HepG2 (cell line): ENCODE results near the gene PREP. TPM values are rescaled to one million over a fixed set of nuclear protein-coding genes. Genes with fewer than 3 reads are reported as not detected.
"Not testable (repeated sequence)": the region's sequence is repeated elsewhere in the genome, so short reads cannot be mapped to it uniquely, and the experiment has no call there.

Experiments used
- ATAC-seq: fragments of 200-7000 bp; cut with Tn5 transposase; 3 replicates; pipeline ENCODE4 v1.9.1; 2020; ENCODE audit warnings: mild to moderate bottlenecking, moderate library complexity
- BruUV-seq: library from RNA; stranded (reverse); fragments of 400-500 nt; replicated peaks from 2 replicates; lab custom pipeline; 2021; lab: Mats Ljungman, UMichigan
- CTCF ChIA-PET: fragments of 300-600 bp; formaldehyde crosslinking; extraction: SDS; loops from one replicate; lab custom pipeline; 2021; ENCODE audit warnings: low total read pairs, inconsistent platforms, low intra/inter-chr PET ratio; lab: Yijun Ruan, JAX
- POLR2A ChIA-PET: fragments of 350-600 bp; sonication (Branson Sonifier 250); formaldehyde crosslinking; loops from one replicate; lab custom pipeline; 2020; ENCODE audit warnings: antibody characterized with exemption, inconsistent platforms; lab: Yijun Ruan, JAX
- DNase-seq: peaks from one replicate; pipeline ENCODE4 v3.0.0-alpha.2; 2015; ENCODE audit warnings: low spot score
- FAIRE-seq: peaks from 3 replicates; lab custom pipeline; 2011; peaks lifted over from hg19 to GRCh38; lab: Jason Lieb, UNC
- H2AFZ ChIP-seq: one replicate; pipeline ENCODE4 v1.6.1; 2011; ENCODE audit warnings: low read length, inconsistent platforms
- H3K27ac ChIP-seq: fragments of 300-600 bp; 3 replicates; pipeline ENCODE4 v1.8.0; 2011; ENCODE audit warnings: mixed run types, mild to moderate bottlenecking, mixed read lengths, low read length, inconsistent platforms; ENCODE audit not compliant: insufficient read depth; ENCODE audit errors: extremely low read length
- H3K27me3 ChIP-seq, 2 experiments: fragments of 200-600 bp in 1 of 2; 2 replicates in 1 of 2; 3 replicates in 1 of 2; pipeline versions ENCODE4 v1.6.0 to v1.8.0; 2011; ENCODE audit warnings: low read length in 2 of 2, mild to moderate bottlenecking in 2 of 2, moderate library complexity in 2 of 2, inconsistent platforms in 1 of 2; ENCODE audit not compliant: insufficient read depth in 2 of 2, control insufficient read depth in 1 of 2
- H3K36me3 ChIP-seq, 2 experiments: fragments of 200-600 bp in 1 of 2; replicated peaks in 1 of 2; 2 replicates in 1 of 2; 3 replicates in 1 of 2; pipeline versions ENCODE4 v1.5.1 to v1.8.0; 2011; ENCODE audit warnings: low read length in 2 of 2, inconsistent platforms in 1 of 2; ENCODE audit not compliant: insufficient read depth in 2 of 2, control insufficient read depth in 1 of 2
- H3K4me1 ChIP-seq: 2 replicates; pipeline ENCODE4 v1.5.1; 2012; ENCODE audit warnings: low read length, inconsistent platforms; ENCODE audit not compliant: insufficient read depth
- H3K4me2 ChIP-seq: 2 replicates; pipeline ENCODE4 v1.6.0; 2011; ENCODE audit warnings: low read depth, low read length, inconsistent platforms
- H3K4me3 ChIP-seq, 3 experiments: fragments of 200-600 bp in 1 of 3; sonication (generic), shearing (Covaris generic) in 1 of 3; replicated peaks in 1 of 3; 2 replicates each; pipeline ENCODE4 v1.5.1; 2011 to 2016; ENCODE audit warnings: low read length in 3 of 3, inconsistent platforms in 2 of 3, low read depth in 2 of 3, mild to moderate bottlenecking in 2 of 3, control low read depth in 1 of 3, mixed read lengths in 1 of 3; ENCODE audit not compliant: insufficient read depth in 1 of 3
- H3K79me2 ChIP-seq: one replicate; pipeline ENCODE4 v1.6.1; 2011; ENCODE audit warnings: low read length, inconsistent platforms; ENCODE audit not compliant: insufficient read depth
- H3K9ac ChIP-seq: 2 replicates; pipeline ENCODE4 v1.6.0; 2011; ENCODE audit warnings: mild to moderate bottlenecking, low read depth, low read length, inconsistent platforms; ENCODE audit not compliant: insufficient read depth
- H3K9me3 ChIP-seq: 2 replicates; pipeline ENCODE4 v1.5.1; 2012; ENCODE audit warnings: mild to moderate bottlenecking, low read length
- H4K20me1 ChIP-seq: 2 replicates; pipeline ENCODE4 v1.6.0; 2011; ENCODE audit warnings: inconsistent platforms, mild to moderate bottlenecking, low read length, moderate library complexity; ENCODE audit not compliant: insufficient read depth
- ASH2L ChIP-seq: fragments of 300-600, 200-600 bp; sonication (generic); IDR thresholded peaks from 2 replicates; pipeline ENCODE4 v1.7.0; 2017; ENCODE audit warnings: low read depth, mild to moderate bottlenecking, moderate library complexity, mixed read lengths, low read length; ENCODE audit not compliant: insufficient read length
- MEIS1 ChIP-seq: sonication (generic); formaldehyde crosslinking; IDR thresholded peaks from 2 replicates; pipeline ENCODE4 v1.9.0; 2021; ENCODE audit warnings: mild to moderate bottlenecking, missing genetic modification reagents, moderate library complexity, borderline replicate concordance
- RELA ChIP-seq: sonication (generic); formaldehyde crosslinking; IDR thresholded peaks from 2 replicates; pipeline ENCODE4 v1.4.0; 2020; ENCODE audit warnings: missing genetic modification reagents
- SMC3 ChIP-seq: IDR thresholded peaks from 2 replicates; pipeline ENCODE4 v1.6.1; 2011; ENCODE audit warnings: low read length, improper control_type of control experiment
- STAG1 ChIP-seq: sonication (generic); formaldehyde crosslinking; IDR thresholded peaks from 2 replicates; pipeline ENCODE4 v1.4.0; 2020; ENCODE audit warnings: missing genetic modification reagents
- ZNF3 ChIP-seq: IDR thresholded peaks from 2 replicates; pipeline ENCODE4 v1.7.0; 2017; ENCODE audit warnings: inconsistent platforms
- ZNF34 ChIP-seq: sonication (generic); formaldehyde crosslinking; IDR thresholded peaks from 2 replicates; pipeline ENCODE4 v1.4.0; 2020; ENCODE audit warnings: mild to moderate bottlenecking, missing genetic modification reagents, borderline replicate concordance
- ZNF569 ChIP-seq: sonication (generic); formaldehyde crosslinking; IDR thresholded peaks from 2 replicates; pipeline ENCODE4 v1.5.0; 2020; ENCODE audit warnings: mild to moderate bottlenecking, missing genetic modification reagents, moderate library complexity, borderline replicate concordance
- ZSCAN22 ChIP-seq: sonication (generic); formaldehyde crosslinking; IDR thresholded peaks from 2 replicates; pipeline ENCODE4 v1.4.0; 2020; ENCODE audit warnings: mild to moderate bottlenecking, missing genetic modification reagents
- WGBS: methylation state at CpG from one replicate; pipeline ENCODE4 v1.1.6; 2017; ENCODE audit warnings: low lambda C conversion rate; 5-methylcytosine and 5-hydroxymethylcytosine counted together
- in situ Hi-C: cut with HindIII; loops from 2 replicates; pipeline ENCODE4 v1.10.0; 2017; ENCODE audit warnings: low pct_unique_long_range_greater_than_20kb; ENCODE audit not compliant: extremely low pct_ligation_motif_present
- intact Hi-C: fragments of 100-400 bp; cut with micrococcal nuclease; formaldehyde crosslinking; loops from one replicate; pipeline ENCODE4 v1.10.0; 2022; ENCODE audit not compliant: unreplicated experiment
- polyA plus RNA-seq, 8 experiments: library from polyadenylated mRNA; depleted of rRNA in 3 of 8; stranded (reverse) in 7 of 8; unstranded in 1 of 8; fragments of >200 nt; fragmentation: Illumina TruSeq in 4 of 8; extraction: Trizol in 4 of 8; gene quantifications; 2 replicates each; pipeline versions ENCODE4 v1.2.1 to v1.2.3, GENCODE V29; 2011 to 2016; ENCODE audit warnings: low read depth in 4 of 8, missing spikeins in 1 of 8, mixed read lengths in 1 of 8; ENCODE audit not compliant: insufficient read depth in 1 of 8
- total RNA-seq, 5 experiments: library from RNA; depleted of rRNA; stranded (reverse); fragments of >200 nt; fragmentation: Illumina TruSeq; extraction: Trizol; gene quantifications; 2 replicates each; pipeline ENCODE4 v1.2.3, GENCODE V29; 2016; ENCODE audit warnings: low read depth in 1 of 5
- TF ChIP-seq, protein P1 (sequence below): sonication (generic); formaldehyde crosslinking; IDR thresholded peaks from 2 replicates; pipeline ENCODE4 v1.4.0; 2020; ENCODE audit warnings: missing genetic modification reagents
- TF ChIP-seq, protein P2 (sequence below): sonication (generic); formaldehyde crosslinking; IDR thresholded peaks from 2 replicates; pipeline ENCODE4 v1.8.1; 2023; ENCODE audit warnings: mild to moderate bottlenecking, missing genetic modification reagents
- TF ChIP-seq, protein P3 (sequence below): sonication (generic); formaldehyde crosslinking; IDR thresholded peaks from 2 replicates; pipeline ENCODE4 v1.5.0; 2020; ENCODE audit warnings: mild to moderate bottlenecking, missing genetic modification reagents, moderate library complexity
- TF ChIP-seq, protein P4 (sequence below): sonication (generic); formaldehyde crosslinking; conservative IDR thresholded peaks from 2 replicates; pipeline ENCODE4 v1.4.0; 2020; ENCODE audit warnings: missing genetic modification reagents

Gene PREP
- total and polyA plus RNA-seq, 2 of the 13 experiments (the other 11 are each of a cell fraction or from before 2014, with no cell fraction given), result 12.6 to 15.9 TPM

DNA sequence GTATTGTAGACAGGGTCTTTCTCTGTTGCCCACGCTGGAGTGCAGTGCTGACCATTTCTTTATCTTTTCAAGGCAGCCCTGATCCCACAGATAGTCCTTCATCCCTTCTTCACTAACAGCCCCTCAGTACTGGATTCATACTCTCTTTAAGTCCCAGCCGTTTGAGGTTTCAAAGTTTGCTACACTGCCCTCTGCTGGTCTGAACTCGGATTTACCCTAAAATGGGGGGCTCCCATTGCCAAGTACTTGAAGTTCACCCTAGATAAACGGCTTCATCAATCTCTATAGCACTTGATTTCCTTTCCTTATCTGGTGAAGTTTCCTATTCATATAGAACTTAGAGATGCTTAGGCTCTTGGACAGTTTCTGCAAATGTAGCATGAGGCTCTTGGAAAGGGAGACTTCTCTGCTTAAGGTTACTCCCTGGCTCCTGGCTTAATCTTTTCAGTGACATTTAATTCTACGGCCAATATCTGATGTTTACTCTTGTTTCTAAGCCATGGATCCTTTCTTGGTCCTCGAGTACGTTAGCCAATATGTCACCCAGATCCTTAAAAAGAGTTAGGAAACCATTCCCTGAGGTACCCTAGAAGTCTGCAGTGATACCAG, 21.4 kb upstream of the PREP start:
- Histone ChIP-seq H3K4me1 (peaks cover 20% of the 10 kb centered on the region), H3K27me3 (no peaks in the 10 kb centered on the region), H3K79me2 (no peaks in the 10 kb centered on the region), H3K4me2 (no peak overlapping the region)
- TF ChIP-seq ZNF569 (no peak), ZNF34 (CRISPR knock-in tag) (no peak), RELA (CRISPR knock-in tag) (no peak), ASH2L (no peak), STAG1 (CRISPR knock-in tag) (peak; percentile 58), SMC3 (peak; percentile 44; the same call in 1 of the 2 replicates), MEIS1 (CRISPR knock-in tag) (no peak), ZNF3 (CRISPR knock-in tag) (no peak), ZSCAN22 (CRISPR knock-in tag) (no peak)
- TF ChIP-seq, protein P1, sequence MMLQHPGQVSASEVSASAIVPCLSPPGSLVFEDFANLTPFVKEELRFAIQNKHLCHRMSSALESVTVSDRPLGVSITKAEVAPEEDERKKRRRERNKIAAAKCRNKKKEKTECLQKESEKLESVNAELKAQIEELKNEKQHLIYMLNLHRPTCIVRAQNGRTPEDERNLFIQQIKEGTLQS (CRISPR knock-in tag), result no peak
- TF ChIP-seq, protein P2, sequence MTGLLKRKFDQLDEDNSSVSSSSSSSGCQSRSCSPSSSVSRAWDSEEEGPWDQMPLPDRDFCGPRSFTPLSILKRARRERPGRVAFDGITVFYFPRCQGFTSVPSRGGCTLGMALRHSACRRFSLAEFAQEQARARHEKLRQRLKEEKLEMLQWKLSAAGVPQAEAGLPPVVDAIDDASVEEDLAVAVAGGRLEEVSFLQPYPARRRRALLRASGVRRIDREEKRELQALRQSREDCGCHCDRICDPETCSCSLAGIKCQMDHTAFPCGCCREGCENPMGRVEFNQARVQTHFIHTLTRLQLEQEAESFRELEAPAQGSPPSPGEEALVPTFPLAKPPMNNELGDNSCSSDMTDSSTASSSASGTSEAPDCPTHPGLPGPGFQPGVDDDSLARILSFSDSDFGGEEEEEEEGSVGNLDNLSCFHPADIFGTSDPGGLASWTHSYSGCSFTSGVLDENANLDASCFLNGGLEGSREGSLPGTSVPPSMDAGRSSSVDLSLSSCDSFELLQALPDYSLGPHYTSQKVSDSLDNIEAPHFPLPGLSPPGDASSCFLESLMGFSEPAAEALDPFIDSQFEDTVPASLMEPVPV (CRISPR knock-in tag), result no peak
- TF ChIP-seq, protein P3, sequence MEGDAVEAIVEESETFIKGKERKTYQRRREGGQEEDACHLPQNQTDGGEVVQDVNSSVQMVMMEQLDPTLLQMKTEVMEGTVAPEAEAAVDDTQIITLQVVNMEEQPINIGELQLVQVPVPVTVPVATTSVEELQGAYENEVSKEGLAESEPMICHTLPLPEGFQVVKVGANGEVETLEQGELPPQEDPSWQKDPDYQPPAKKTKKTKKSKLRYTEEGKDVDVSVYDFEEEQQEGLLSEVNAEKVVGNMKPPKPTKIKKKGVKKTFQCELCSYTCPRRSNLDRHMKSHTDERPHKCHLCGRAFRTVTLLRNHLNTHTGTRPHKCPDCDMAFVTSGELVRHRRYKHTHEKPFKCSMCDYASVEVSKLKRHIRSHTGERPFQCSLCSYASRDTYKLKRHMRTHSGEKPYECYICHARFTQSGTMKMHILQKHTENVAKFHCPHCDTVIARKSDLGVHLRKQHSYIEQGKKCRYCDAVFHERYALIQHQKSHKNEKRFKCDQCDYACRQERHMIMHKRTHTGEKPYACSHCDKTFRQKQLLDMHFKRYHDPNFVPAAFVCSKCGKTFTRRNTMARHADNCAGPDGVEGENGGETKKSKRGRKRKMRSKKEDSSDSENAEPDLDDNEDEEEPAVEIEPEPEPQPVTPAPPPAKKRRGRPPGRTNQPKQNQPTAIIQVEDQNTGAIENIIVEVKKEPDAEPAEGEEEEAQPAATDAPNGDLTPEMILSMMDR (CRISPR knock-in tag), result peak; percentile 73
- TF ChIP-seq, protein P4, sequence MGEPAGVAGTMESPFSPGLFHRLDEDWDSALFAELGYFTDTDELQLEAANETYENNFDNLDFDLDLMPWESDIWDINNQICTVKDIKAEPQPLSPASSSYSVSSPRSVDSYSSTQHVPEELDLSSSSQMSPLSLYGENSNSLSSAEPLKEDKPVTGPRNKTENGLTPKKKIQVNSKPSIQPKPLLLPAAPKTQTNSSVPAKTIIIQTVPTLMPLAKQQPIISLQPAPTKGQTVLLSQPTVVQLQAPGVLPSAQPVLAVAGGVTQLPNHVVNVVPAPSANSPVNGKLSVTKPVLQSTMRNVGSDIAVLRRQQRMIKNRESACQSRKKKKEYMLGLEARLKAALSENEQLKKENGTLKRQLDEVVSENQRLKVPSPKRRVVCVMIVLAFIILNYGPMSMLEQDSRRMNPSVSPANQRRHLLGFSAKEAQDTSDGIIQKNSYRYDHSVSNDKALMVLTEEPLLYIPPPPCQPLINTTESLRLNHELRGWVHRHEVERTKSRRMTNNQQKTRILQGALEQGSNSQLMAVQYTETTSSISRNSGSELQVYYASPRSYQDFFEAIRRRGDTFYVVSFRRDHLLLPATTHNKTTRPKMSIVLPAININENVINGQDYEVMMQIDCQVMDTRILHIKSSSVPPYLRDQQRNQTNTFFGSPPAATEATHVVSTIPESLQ (CRISPR knock-in tag), result no peak
- TF ChIP-seq, all 625 proteins: peak for 3
- ChIA-PET POLR2A (no interaction called here), CTCF (interaction anchor here (2.6 kb wide), 1 partner anchor 336 kb away, joined by 14 read pairs; no protein-coding TSS in a partner anchor)
- Histone ChIP-seq H2AFZ (no peak overlapping the region), H4K20me1 (no peaks in the 10 kb centered on the region), H3K9ac (no peak overlapping the region), H3K4me3 (no peak overlapping the region), H3K36me3 (no peaks in the 10 kb centered on the region), H3K9me3 (no peaks in the 10 kb centered on the region), H3K27ac (no peak overlapping the region)
- peak; percentile 58 for FAIRE-seq
- ATAC-seq, result peak; percentile 63
- 1% methylated on average over 7 of the region's 7 CpGs for WGBS
- intact Hi-C loops (loop anchor here (1.0 kb wide), 2 partner anchors 106 to 337 kb away; no protein-coding TSS in a partner anchor), in situ Hi-C loops (no loop called here)
- BruUV-seq, result no TSS peak
- peak; percentile 37 for DNase-seq

DNA sequence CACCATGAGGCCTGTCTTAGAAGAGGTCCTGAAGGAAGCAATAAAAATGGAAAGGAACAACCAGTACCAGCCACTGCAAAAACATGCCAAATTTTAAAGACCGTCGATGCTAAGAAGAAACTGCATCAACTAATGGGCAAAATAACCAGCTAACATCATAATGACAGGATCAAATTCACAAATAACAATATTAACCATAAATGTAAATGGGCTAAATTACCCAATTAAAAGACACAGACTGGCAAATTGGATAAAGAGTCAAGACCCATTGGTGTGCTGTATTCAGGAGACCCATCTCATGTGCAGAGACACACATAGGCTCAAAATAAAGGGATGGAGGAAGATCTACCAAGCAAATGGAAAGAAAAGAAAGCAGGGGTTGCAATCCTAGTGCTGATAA, 14.1 kb upstream of the PREP start:
- H3K9me3 ChIP-seq, ATAC-seq, DNase-seq, POLR2A ChIA-PET, H2AFZ ChIP-seq, H3K36me3 ChIP-seq, H3K9ac ChIP-seq, in situ Hi-C loops, H3K4me1 ChIP-seq, H3K79me2 ChIP-seq, H3K4me3 ChIP-seq, intact Hi-C loops, CTCF ChIA-PET, H4K20me1 ChIP-seq, H3K4me2 ChIP-seq, H3K27ac ChIP-seq, H3K27me3 ChIP-seq, FAIRE-seq, BruUV-seq: not testable (repeated sequence)
- 55% methylated on average over 2 of the region's 2 CpGs for WGBS
